Mucosa of descending colon (tissue), 3 donors: ENCODE data around the gene IL15. TPM values are rescaled to one million over a fixed set of nuclear protein-coding genes. Genes with fewer than 3 reads are reported as not detected.
A peak's percentile ranks its signal among the peaks of the same experiment; 100 is the strongest.

Source experiments
- ATAC-seq: fragments of 200-7000 bp; cut with Tn5 transposase; one replicate; pipeline ENCODE4 v1.9.1; 2020; ENCODE audit warnings: mild to moderate bottlenecking, moderate library complexity
- DNase-seq, 3 donors: peaks; one replicate each; pipeline ENCODE4 v3.0.0-alpha.2; 2020
- H3K36me3 ChIP-seq: fragments of 200-600 bp; one replicate; pipeline ENCODE4 v1.8.0; 2021; ENCODE audit warnings: low read depth, mild to moderate bottlenecking
- H3K4me1 ChIP-seq: fragments of 200-600 bp; one replicate; pipeline ENCODE4 v1.8.0; 2021; ENCODE audit warnings: low read depth, mild to moderate bottlenecking
- H3K4me3 ChIP-seq: fragments of 200-600 bp; one replicate; pipeline ENCODE4 v1.8.0; 2021; ENCODE audit warnings: mild to moderate bottlenecking
- H3K9me3 ChIP-seq: fragments of 200-600 bp; one replicate; pipeline ENCODE4 v1.8.0; 2021; ENCODE audit warnings: mild to moderate bottlenecking
- CTCF ChIP-seq: fragments of 200-600 bp; IDR thresholded peaks from one replicate; pipeline ENCODE4 v1.8.0; 2022; ENCODE audit warnings: antibody characterized with exemption, mild to moderate bottlenecking
- intact Hi-C, 2 donors: fragments of 100-400 bp; cut with DNase I in 1 of 2; cut with micrococcal nuclease in 1 of 2; formaldehyde crosslinking; loops; one replicate each; pipeline versions ENCODE4 v1.11.0 to v1.11.1; 2022; cut with DNase I, micrococcal nuclease
- total RNA-seq, 3 donors: library from RNA; stranded (reverse); fragmentation: NEBNext Ultra II Directional in 2 of 3; extraction: Animal tissue kit (Norgen Biotek cat#: 25700) in 2 of 3; gene quantifications; one replicate each; pipeline versions ENCODE4 v1.2.1 to v1.2.4, GENCODE V29; 2021 to 2023
- donor health status: DM: no; HTN: no; CAD: no; lungs with moderate emphysema.
- donor health status: DM: no; HTN: no; CAD: no.
- donor health status: DM: no; HTN: yes; CAD: no.

The IL15 gene
- total RNA-seq, 3 donors from 2014 or later: 6.7 to 12.4 (median 7.2) TPM

GRCh38 chr4:141658309-141658708, 21.9 kb downstream of the IL15 start:
- Histone ChIP-seq H3K36me3 (no peaks in the 10 kb centered on the region), H3K4me3 (no peak overlapping the region), H3K9me3 (no peaks in the 10 kb centered on the region), H3K4me1 (no peaks in the 10 kb centered on the region)
- intact Hi-C loops: no loop called here
- TF ChIP-seq CTCF: no peak
- DNase-seq: no peak
- no peak for ATAC-seq

- H3K4me3 ChIP-seq: no peak overlapping the region
- intact Hi-C loops: no loop called here
- ATAC-seq (no peak), DNase-seq (no peak)
- no peaks in the 10 kb centered on the region for H3K4me1 ChIP-seq
- no peaks in the 10 kb centered on the region for H3K36me3 ChIP-seq
- no peaks in the 10 kb centered on the region for H3K9me3 ChIP-seq
- TF ChIP-seq CTCF: no peak
These were observed 23.2 kb downstream of the IL15 start for GRCh38 chr4:141659539-141659938.

GRCh38 chr4:141660880-141661279, 24.5 kb downstream of the IL15 start:
- H3K4me1 ChIP-seq: no peaks in the 10 kb centered on the region
- no peaks in the 10 kb centered on the region for H3K9me3 ChIP-seq
- ATAC-seq (no peak), DNase-seq (no peak)
- TF ChIP-seq CTCF: no peak
- intact Hi-C loops: no loop called here
- no peaks in the 10 kb centered on the region for H3K36me3 ChIP-seq
- H3K4me3 ChIP-seq: no peak overlapping the region

GRCh38 chr4:141668200-141668910, 32.0 kb downstream of the IL15 start:
- DNase-seq (no peak), ATAC-seq (no peak)
- Histone ChIP-seq H3K36me3 (no peaks in the 10 kb centered on the region), H3K4me1 (no peaks in the 10 kb centered on the region), H3K4me3 (no peak overlapping the region), H3K9me3 (no peaks in the 10 kb centered on the region)
- intact Hi-C loops: no loop called here
- no peak for TF ChIP-seq CTCF

GRCh38 chr4:141669501-141669900, 33.1 kb downstream of the IL15 start:
- intact Hi-C loops: no loop called here
- Histone ChIP-seq H3K4me3 (no peak overlapping the region), H3K4me1 (no peaks in the 10 kb centered on the region), H3K36me3 (no peaks in the 10 kb centered on the region), H3K9me3 (no peaks in the 10 kb centered on the region)
- no peak for TF ChIP-seq CTCF
- no peak for ATAC-seq
- no peak for DNase-seq

GRCh38 chr4:141675384-141675783, 39.0 kb downstream of the IL15 start:
- no peak for TF ChIP-seq CTCF
- no peaks in the 10 kb centered on the region for H3K36me3 ChIP-seq
- H3K9me3 ChIP-seq: no peaks in the 10 kb centered on the region
- DNase-seq: peak in 1 of 3 donors; percentile 42
- no peak overlapping the region for H3K4me3 ChIP-seq
- peak; percentile 60 for ATAC-seq
- intact Hi-C loops: loop anchor here in 1 of 2 donors (5.0 kb wide), 1 partner anchor 323 kb away; no protein-coding TSS in a partner anchor
- H3K4me1 ChIP-seq: peaks cover 30% of the 10 kb centered on the region
